Ishikawa (cell line): ENCODE data around the gene SLC25A12.

Experiments
- CEBPB ChIP-seq: IDR thresholded peaks from 2 replicates; pipeline ENCODE4 v1.6.1; 2012
- CREB1 ChIP-seq: IDR thresholded peaks from 2 replicates; pipeline ENCODE4 v1.6.1; 2012; ENCODE audit warnings: low read depth
- EGR1 ChIP-seq: IDR thresholded peaks from 2 replicates; pipeline ENCODE4 v1.6.1; 2012
- EP300 ChIP-seq: IDR thresholded peaks from 2 replicates; pipeline ENCODE4 v1.6.1; 2012; ENCODE audit warnings: borderline replicate concordance
- FOXM1 ChIP-seq: IDR thresholded peaks from 2 replicates; pipeline ENCODE4 v1.6.1; 2012; ENCODE audit warnings: low read depth, borderline replicate concordance
- MAX ChIP-seq: IDR thresholded peaks from 2 replicates; pipeline ENCODE4 v1.6.1; 2012
- NFIC ChIP-seq: IDR thresholded peaks from 2 replicates; pipeline ENCODE4 v1.6.1; 2012
- RAD21 ChIP-seq: IDR thresholded peaks from 2 replicates; pipeline ENCODE4 v1.6.1; 2012; ENCODE audit warnings: low read depth
- REST ChIP-seq: IDR thresholded peaks from 2 replicates; pipeline ENCODE4 v1.6.1; 2012; ENCODE audit warnings: low read depth, mild to moderate bottlenecking
- TAF1 ChIP-seq: IDR thresholded peaks from 2 replicates; pipeline ENCODE4 v1.6.1; 2012; ENCODE audit warnings: low read depth, mild to moderate bottlenecking
- TCF12 ChIP-seq: IDR thresholded peaks from 2 replicates; pipeline ENCODE4 v1.6.1; 2012; ENCODE audit warnings: low read depth
- TEAD4 ChIP-seq: IDR thresholded peaks from 2 replicates; pipeline ENCODE4 v1.6.1; 2012
- USF1 ChIP-seq: IDR thresholded peaks from 2 replicates; pipeline ENCODE4 v1.6.1; 2012
- YY1 ChIP-seq: IDR thresholded peaks from 2 replicates; pipeline ENCODE4 v1.6.1; 2012; ENCODE audit warnings: low read depth
- ZBTB7A ChIP-seq: IDR thresholded peaks from 2 replicates; pipeline ENCODE4 v1.6.1; 2012; ENCODE audit warnings: low read depth

Gene SLC25A12

GRCh38 chr2:171893824-171894611 is at the start of gene SLC25A12:
SLC25A12 (minus strand) TSS chr2:171894244; CDS start chr2:171894214, 30 bp downstream.
- no peak for TF ChIP-seq TEAD4
- peak; percentile 66 for TF ChIP-seq MAX
- peak; percentile 58 for TF ChIP-seq TAF1
- peak; percentile 30; the same call in 1 of the 2 replicates for TF ChIP-seq CEBPB
- TF ChIP-seq RAD21 = no peak
- TF ChIP-seq EGR1 = 0 out of 2 replicates have a peak, but pooled peaks have one; percentile 33
- no peak for TF ChIP-seq FOXM1
- TF ChIP-seq USF1 = no peak
- TF ChIP-seq NFIC = no peak
- TF ChIP-seq TCF12 = no peak
- TF ChIP-seq ZBTB7A = no peak
- no peak for TF ChIP-seq EP300
- TF ChIP-seq CREB1 = no peak
- no peak for TF ChIP-seq REST
- TF ChIP-seq YY1 = peak; percentile 78

- TF ChIP-seq REST (no peak), USF1 (no peak), FOXM1 (no peak)
Measured at GRCh38 chr2:171941316-171941699, 47.3 kb upstream of the SLC25A12 start.

- no peak for TF ChIP-seq RAD21
- TF ChIP-seq TAF1 = no peak
- TF ChIP-seq CEBPB = no peak
- TF ChIP-seq EP300 = no peak
- TF ChIP-seq TCF12 = no peak
- no peak for TF ChIP-seq YY1
- no peak for TF ChIP-seq EGR1
Measured at GRCh38 chr2:171939743-171940071, 45.7 kb upstream of the SLC25A12 start.

GRCh38 chr2:171939058-171939742 is 45.2 kb upstream of the SLC25A12 start:
- TF ChIP-seq TCF12 (no peak), MAX (no peak), TEAD4 (no peak), CEBPB (no peak), RAD21 (no peak), NFIC (no peak), CREB1 (no peak)

GRCh38 chr2:171930385-171930784 is 36.3 kb upstream of the SLC25A12 start:
- TF ChIP-seq CREB1 (no peak), TEAD4 (no peak), YY1 (no peak), EP300 (no peak), EGR1 (no peak), ZBTB7A (no peak), FOXM1 (no peak), USF1 (no peak), REST (no peak), CEBPB (no peak), TAF1 (no peak), RAD21 (no peak), TCF12 (no peak), NFIC (no peak), MAX (no peak)
